GM19455 (cell line): ENCODE data around the gene STOML1.
"Not testable (repeated sequence)": the region's sequence is repeated elsewhere in the genome, so short reads cannot be mapped to it uniquely, and the experiment has no call there.

Experiments
- ATAC-seq: cut with Tn5 transposase; IDR thresholded peaks from one replicate; pipeline ENCODE4 v1.9.1; 2021; ENCODE audit not compliant: unreplicated experiment

STOML1 gene

DNA sequence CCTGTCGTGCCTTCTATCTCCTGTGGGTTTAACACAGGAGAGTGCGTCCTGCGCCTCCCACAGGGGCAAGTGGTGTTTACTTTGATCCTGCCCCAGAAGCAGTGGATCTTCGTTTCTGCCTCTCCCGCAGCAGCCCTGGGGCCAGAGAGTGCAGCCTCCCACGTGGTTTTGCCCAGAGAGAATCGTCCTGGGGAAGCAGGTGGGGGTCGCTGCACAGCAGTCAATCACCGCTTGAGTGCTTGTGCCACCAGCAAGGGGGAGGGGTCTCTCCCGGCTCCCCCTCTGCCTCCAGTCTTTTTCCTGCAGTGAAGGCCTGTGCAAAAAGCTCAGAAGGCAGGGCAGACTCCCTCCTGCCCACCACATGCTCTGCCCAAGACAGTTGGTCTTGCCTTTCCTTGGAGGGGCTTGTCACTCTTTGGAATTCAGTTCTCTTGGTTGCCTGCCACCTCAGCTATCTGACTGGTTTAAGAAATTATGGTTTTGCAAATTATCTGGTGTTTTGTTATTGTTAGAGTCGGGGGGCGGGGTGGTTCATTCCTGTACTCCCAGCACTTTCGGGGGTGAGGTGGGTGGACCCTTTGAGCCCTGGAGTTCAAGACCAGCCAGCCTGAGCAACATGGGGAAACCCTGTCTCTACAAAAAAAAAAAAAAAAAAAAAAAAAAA, 26.9 kb downstream of the STOML1 start:
- ATAC-seq = peak; percentile 18

- ATAC-seq = peak; percentile 76
These were observed 27.4 kb downstream of the STOML1 start for GRCh38 chr15:73964736-73965093.

DNA sequence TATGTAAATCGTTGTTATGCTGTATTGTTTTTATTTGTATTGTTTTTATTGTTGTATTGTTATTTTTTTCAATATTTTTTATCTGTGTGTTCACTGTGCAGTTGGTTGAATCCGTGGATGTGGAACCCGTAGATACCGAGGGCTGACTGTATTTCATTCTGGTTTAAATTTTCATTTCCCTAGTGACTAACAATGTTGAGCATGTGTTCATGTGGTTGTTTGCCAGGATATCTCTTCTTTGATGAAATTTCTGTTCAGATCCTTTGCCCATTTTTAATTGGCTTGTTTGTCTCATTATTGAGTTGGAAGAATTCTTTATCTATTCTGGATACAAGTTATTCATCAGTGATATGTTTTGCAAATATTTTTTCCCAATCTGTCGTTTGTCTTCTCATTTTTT, 29.7 kb downstream of the STOML1 start:
- ATAC-seq = no peak

GRCh38 chr15:73960472-73961070, 31.5 kb downstream of the STOML1 start:
- not testable (repeated sequence) for ATAC-seq

DNA sequence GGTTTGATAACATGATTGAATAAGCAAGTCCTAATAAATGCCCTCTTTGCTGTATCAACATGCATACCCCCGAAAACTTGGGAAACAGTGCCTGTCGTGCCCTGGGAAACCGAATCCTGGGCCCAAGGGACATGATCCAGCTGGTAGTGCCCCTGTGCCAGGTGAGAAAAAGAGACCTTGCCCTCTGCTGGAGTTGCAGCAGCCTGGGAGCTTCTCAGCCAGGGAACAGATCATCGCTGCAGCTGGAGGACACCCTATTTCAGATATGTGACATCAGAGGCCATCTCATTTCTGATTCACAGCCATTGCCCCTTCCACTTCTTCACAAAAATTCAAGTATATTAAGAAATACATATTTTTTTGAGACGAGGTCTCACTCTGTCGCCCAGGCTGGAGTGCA, 32.3 kb downstream of the STOML1 start:
- ATAC-seq = no peak

GRCh38 chr15:73959012-73959581, 33.0 kb downstream of the STOML1 start:
- ATAC-seq = no peak

DNA sequence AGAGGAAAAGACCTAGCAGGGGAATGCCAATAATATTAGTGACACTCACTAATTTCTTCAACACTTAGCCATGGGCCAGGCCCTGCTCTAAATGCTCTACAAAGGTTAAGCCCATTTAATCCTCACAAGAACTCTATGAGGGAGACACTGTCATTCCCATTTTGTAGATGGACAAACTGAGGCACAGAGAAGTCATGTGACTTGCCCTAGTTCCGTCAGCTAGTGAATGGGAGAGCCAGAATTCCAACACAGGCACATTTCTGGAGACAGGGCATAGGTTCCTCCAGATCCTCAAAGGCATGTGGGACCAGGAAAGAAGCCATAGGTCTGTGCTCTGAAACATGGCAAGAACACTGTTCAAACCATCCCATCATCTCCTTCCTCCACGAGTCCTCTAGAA, 34.3 kb downstream of the STOML1 start:
- ATAC-seq = no peak

GRCh38 chr15:73957276-73957675, 34.8 kb downstream of the STOML1 start:
- no peak for ATAC-seq

DNA sequence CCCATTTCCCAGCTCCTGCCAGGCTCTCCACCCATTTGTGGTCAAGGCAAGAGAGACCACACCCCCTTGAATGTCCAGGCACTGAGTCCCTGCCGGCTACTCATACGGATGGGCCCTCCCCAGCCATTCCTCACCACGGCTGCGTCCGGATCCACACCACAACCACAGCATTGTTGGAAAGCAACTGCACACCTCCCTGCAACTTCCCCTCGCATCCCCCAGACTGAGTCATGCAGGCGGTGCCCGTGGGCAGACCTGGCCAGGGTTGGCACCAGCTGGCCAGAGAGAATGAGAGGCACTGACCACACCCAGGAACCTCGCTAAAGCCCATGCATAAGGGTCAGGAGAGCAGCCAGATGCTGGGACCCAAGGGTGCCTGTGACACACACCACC, 35.4 kb downstream of the STOML1 start:
- no peak for ATAC-seq

DNA sequence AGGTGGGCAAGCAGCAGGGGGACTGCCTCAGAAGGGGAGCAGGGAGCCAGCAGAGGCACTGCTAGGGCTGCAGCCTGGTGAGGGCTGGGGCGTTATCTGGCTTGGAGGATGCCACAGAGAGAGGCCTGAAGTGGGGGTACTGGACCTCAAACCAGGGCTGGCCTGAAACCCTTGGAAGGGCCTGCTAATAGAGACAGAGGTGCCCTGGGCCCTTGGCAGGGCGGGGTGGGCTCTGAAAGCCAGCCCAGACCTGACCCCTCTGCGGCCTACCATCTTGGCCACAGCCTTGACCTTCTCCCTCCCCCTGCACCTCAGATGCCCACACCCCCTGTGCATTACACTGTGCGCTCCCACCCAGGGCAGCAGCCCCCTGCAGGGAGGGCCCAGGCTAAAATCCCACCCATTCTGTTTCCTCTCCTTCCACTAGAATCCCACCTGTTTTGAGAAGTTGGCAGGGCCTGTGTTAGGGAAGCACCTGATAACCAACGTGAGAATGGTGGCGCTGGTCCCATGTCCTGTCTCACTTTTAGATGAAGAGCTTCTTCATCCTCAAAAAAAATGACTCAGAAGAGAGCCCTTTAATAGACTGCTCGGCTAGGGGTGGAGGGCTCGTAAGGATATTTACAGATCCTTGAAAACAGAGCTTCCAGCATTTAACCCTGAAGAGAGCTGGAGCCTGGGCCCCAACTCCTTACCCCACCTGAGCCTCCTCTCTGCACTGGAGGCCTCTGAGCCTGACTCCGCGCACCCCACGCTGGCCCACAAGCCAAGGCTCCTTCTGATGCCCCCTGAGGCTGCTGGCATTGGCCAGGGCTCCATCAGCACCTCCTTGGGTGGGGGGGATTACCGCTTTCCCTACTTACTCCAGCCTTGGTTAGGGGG, 36.0 kb downstream of the STOML1 start:
- ATAC-seq = no peak

DNA sequence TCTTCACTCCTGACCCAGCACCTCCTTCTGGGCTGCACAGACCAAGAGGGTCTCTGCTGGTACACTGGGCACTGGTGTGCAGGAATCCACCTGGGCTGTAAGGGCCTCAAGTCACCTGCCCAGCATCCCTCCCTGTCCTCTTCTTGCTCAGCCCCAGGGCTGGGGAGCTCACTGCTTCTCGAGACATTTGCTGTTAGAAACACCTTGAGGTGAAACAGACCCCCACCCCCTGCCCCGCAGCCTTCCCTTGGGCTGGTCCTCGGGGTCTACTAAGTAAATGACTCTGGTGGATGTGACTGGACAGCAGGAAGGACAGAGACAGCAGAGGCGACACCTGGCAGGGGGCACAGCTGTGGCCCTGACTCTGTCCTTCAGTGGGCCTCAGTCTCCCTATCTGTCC, 36.8 kb downstream of the STOML1 start:
- no peak for ATAC-seq

- no peak for ATAC-seq
These were observed 37.6 kb downstream of the STOML1 start for GRCh38 chr15:73954188-73955145.

- no peak for ATAC-seq
These were observed 39.0 kb downstream of the STOML1 start for GRCh38 chr15:73952913-73953750.

DNA sequence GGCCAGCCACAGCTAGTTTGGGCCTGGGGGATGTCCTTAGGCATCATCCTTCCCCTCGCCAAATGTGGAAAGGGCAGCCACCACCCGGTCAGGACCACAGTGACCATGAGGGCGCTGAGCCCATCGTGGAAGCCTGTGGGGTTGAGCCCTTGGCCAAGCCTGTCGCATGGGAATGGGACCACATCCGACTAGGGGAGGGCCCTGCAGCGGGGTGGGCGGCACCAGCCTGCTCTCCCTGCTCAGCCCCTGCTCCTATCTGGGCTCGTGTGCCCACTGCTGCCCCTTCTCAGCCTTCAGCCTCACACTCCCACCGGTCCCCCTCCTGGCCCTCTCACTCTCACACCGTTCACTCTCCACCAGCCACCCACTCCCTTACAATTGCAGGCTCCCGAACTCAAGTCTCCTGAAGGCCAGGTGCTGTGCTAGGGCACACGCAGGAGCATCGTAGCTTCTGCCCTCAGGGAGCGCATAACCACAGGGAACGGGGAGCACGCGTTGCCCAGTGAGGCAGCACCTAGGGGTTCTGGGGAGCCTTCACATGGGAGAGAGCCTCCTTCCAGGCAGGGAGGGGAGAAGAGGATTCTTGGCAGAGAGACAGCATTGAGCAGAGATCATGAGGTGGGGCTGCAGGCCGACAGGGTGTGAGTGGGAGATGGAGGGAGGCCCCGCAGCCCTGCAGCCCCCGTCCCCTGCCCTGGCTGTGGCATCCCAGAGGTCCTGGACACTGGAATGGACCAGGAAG, 39.8 kb downstream of the STOML1 start:
- no peak for ATAC-seq

GRCh38 chr15:73951601-73952000, 40.5 kb downstream of the STOML1 start:
- ATAC-seq = no peak

GRCh38 chr15:73950831-73951561, 41.1 kb downstream of the STOML1 start:
- ATAC-seq = no peak

GRCh38 chr15:73950479-73950830, 41.6 kb downstream of the STOML1 start:
- no peak for ATAC-seq

DNA sequence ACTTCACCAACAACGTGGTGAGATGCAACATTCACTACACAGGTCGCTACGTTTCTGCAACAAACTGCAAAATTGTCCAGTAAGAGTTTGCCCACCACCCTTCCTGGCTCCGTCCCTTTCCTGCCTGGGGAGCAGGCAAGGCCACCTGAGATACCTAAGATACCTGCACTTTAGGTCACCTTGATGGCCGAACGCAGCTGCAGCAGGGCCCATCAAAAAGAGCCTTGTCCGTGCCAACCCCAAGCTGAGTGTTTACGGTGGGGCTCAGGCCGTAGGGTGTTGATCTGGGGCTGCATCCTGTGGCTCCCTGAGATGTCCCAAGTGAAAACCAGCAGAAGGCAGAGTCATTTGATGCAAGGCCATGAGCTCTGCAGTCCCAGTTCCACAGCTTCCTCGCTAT, 42.6 kb downstream of the STOML1 start:
- no peak for ATAC-seq
